SW480 (cell line): ENCODE measurements around the gene PSMC1.
A peak's percentile ranks its signal among the peaks of the same experiment; 100 is the strongest.

Experiments
- DNase-seq: peaks from one replicate; pipeline ENCODE4 v3.0.0-alpha.2; 2016; ENCODE audit warnings: low spot score

The PSMC1 gene

GRCh38 chr14:90276646-90277367 lies 20.5 kb downstream of the PSMC1 start:
- no peak for DNase-seq

GRCh38 chr14:90277581-90278198 lies 21.3 kb downstream of the PSMC1 start:
- DNase-seq, result no peak

- DNase-seq, result no peak
Observed at GRCh38 chr14:90278199-90279175, 22.1 kb downstream of the PSMC1 start.

- no peak for DNase-seq
Observed at GRCh38 chr14:90280096-90280495, 23.7 kb downstream of the PSMC1 start.

- no peak for DNase-seq
Observed at GRCh38 chr14:90281261-90281660, 24.9 kb downstream of the PSMC1 start.

- DNase-seq, result no peak
Observed at GRCh38 chr14:90281756-90282155, 25.4 kb downstream of the PSMC1 start.

- no peak for DNase-seq
Observed at GRCh38 chr14:90287791-90288190, 31.4 kb downstream of the PSMC1 start.

- DNase-seq, result no peak
Observed at GRCh38 chr14:90288651-90289355, 32.5 kb downstream of the PSMC1 start.

GRCh38 chr14:90290337-90291011 lies 34.1 kb downstream of the PSMC1 start:
- no peak for DNase-seq

GRCh38 chr14:90291699-90292098 lies 35.3 kb downstream of the PSMC1 start:
- DNase-seq, result no peak

- no peak for DNase-seq
Observed at GRCh38 chr14:90293766-90294730, 37.7 kb downstream of the PSMC1 start.

- no peak for DNase-seq
Observed at GRCh38 chr14:90294872-90295271, 38.5 kb downstream of the PSMC1 start.

- no peak for DNase-seq
Observed at GRCh38 chr14:90295870-90296516, 39.6 kb downstream of the PSMC1 start.

- DNase-seq, result no peak
Observed at GRCh38 chr14:90296641-90297040, 40.3 kb downstream of the PSMC1 start.

GRCh38 chr14:90297876-90298629 lies 41.7 kb downstream of the PSMC1 start:
- DNase-seq, result no peak

- DNase-seq, result no peak
Observed at GRCh38 chr14:90299408-90299807, 43.1 kb downstream of the PSMC1 start.

GRCh38 chr14:90300611-90301047 lies 44.3 kb downstream of the PSMC1 start:
- DNase-seq, result peak; percentile 14

GRCh38 chr14:90301122-90301521 lies 44.8 kb downstream of the PSMC1 start:
- no peak for DNase-seq

- DNase-seq, result peak; percentile 51
Observed at GRCh38 chr14:90301668-90302090, 45.3 kb downstream of the PSMC1 start.
